GM12878 (cell line): ENCODE measurements around the gene SFTPB. TPM values are rescaled to one million over a fixed set of nuclear protein-coding genes. Genes with fewer than 3 reads are reported as not detected.

ENCODE experiments used
- ATAC-seq: fragments of 200-7000 bp; cut with Tn5 transposase; 3 replicates; pipeline ENCODE4 v1.9.1; 2020; ENCODE audit warnings: mild to moderate bottlenecking, moderate library complexity
- BruUV-seq: library from RNA; stranded (reverse); fragments of 400-500 nt; replicated peaks from 2 replicates; lab custom pipeline; 2021; lab: Mats Ljungman, UMichigan
- CTCF ChIA-PET: fragments of 300-600 bp; sonication (Branson Sonifier 250); formaldehyde crosslinking; extraction: SDS; loops from one replicate; lab custom pipeline; 2021; ENCODE audit warnings: inconsistent platforms; lab: Yijun Ruan, JAX
- POLR2A ChIA-PET: fragments of 350-600 bp; formaldehyde crosslinking; extraction: SDS; loops from one replicate; lab custom pipeline; 2021; ENCODE audit warnings: inconsistent platforms; lab: Charles Lee
- RAD21 ChIA-PET: fragments of 300-600 bp; sonication (Branson Sonifier 250); formaldehyde crosslinking; loops from one replicate; lab custom pipeline; 2023; ENCODE audit warnings: antibody characterized with exemption; ENCODE audit not compliant: unreplicated experiment; lab: Charles Lee
- SMC1A ChIA-PET: fragments of 300-600 bp; sonication (Branson Sonifier 250); formaldehyde crosslinking; loops from one replicate; lab custom pipeline; 2023; ENCODE audit not compliant: unreplicated experiment, uncharacterized antibody; lab: Charles Lee
- DNase-seq: peaks from one replicate; pipeline ENCODE4 v3.0.0-alpha.2; 2011; ENCODE audit warnings: low read depth, low spot score
- FAIRE-seq: peaks from 3 replicates; lab custom pipeline; 2011; peaks lifted over from hg19 to GRCh38; lab: Jason Lieb, UNC
- H2AFZ ChIP-seq: 2 replicates; pipeline ENCODE4 v1.6.0; 2011; ENCODE audit warnings: low read depth, low read length, control low read depth; ENCODE audit not compliant: control insufficient read depth
- H3K27ac ChIP-seq: 2 replicates; pipeline ENCODE4 v1.5.1; 2011; ENCODE audit warnings: control low read depth; ENCODE audit not compliant: control insufficient read depth, insufficient read depth
- H3K27me3 ChIP-seq, 2 experiments: replicated peaks in 1 of 2; 2 replicates each; pipeline versions ENCODE4 v1.6.0 to v1.6.1; 2011; ENCODE audit warnings: low read length in 1 of 2; ENCODE audit not compliant: control insufficient read depth in 2 of 2, insufficient read depth in 2 of 2
- H3K36me3 ChIP-seq, 2 experiments: 2 replicates each; pipeline ENCODE4 v1.5.1; 2011; ENCODE audit warnings: low read length in 1 of 2; ENCODE audit not compliant: control insufficient read depth in 2 of 2, insufficient read depth in 2 of 2
- H3K4me1 ChIP-seq: 2 replicates; pipeline ENCODE4 v1.6.1; 2011; ENCODE audit warnings: mild to moderate bottlenecking, low read length, moderate library complexity, mixed read lengths; ENCODE audit not compliant: control insufficient read depth, insufficient read depth
- H3K4me2 ChIP-seq: 2 replicates; pipeline ENCODE4 v1.6.0; 2011; ENCODE audit warnings: control low read depth; ENCODE audit not compliant: control insufficient read depth, insufficient read depth
- H3K4me3 ChIP-seq: fragments of 200-600 bp; sonication (generic); 2 replicates; pipeline ENCODE4 v1.5.1; 2016
- H3K79me2 ChIP-seq: 2 replicates; pipeline ENCODE4 v1.6.0; 2011; ENCODE audit warnings: low read length; ENCODE audit not compliant: control insufficient read depth, insufficient read depth
- H3K9ac ChIP-seq: 2 replicates; pipeline ENCODE4 v1.8.0; 2011; ENCODE audit warnings: low read length, control low read depth, mixed read lengths; ENCODE audit not compliant: control insufficient read depth, insufficient read depth
- H3K9me3 ChIP-seq: replicated peaks from 3 replicates; pipeline ENCODE4 v1.5.1; 2011; ENCODE audit warnings: mild to moderate bottlenecking, low read length; ENCODE audit not compliant: control insufficient read depth, insufficient read depth
- H4K20me1 ChIP-seq: 2 replicates; pipeline ENCODE4 v1.6.0; 2011; ENCODE audit not compliant: control insufficient read depth, insufficient read depth
- CHD4 ChIP-seq: fragments of 200-600 bp; sonication (generic); IDR thresholded peaks from 2 replicates; pipeline ENCODE4 v1.6.1; 2016; ENCODE audit warnings: mild to moderate bottlenecking
- EP300 ChIP-seq, 2 experiments: fragments of 150-350 bp in 1 of 2; IDR thresholded peaks; 2 replicates each; pipeline ENCODE4 v1.6.1; 2011 to 2012; ENCODE audit warnings: low read depth in 2 of 2, low read length in 2 of 2, borderline replicate concordance in 1 of 2, improper control_type of control experiment in 1 of 2, inconsistent platforms in 1 of 2; ENCODE audit not compliant: control insufficient read depth in 1 of 2
- IKZF2 ChIP-seq, 2 experiments: fragments of 450-650 bp; IDR thresholded peaks; 2 replicates each; pipeline ENCODE4 v1.6.1; 2017; ENCODE audit warnings: mild to moderate bottlenecking in 2 of 2, moderate library complexity in 2 of 2
- JUND ChIP-seq: IDR thresholded peaks from 2 replicates; pipeline ENCODE4 v1.6.1; 2012; ENCODE audit warnings: low read depth, mild to moderate bottlenecking, low read length, improper control_type of control experiment, moderate library complexity
- SMARCA5 ChIP-seq: fragments of 450-650 bp; IDR thresholded peaks from 2 replicates; pipeline ENCODE4 v1.6.1; 2017; ENCODE audit warnings: mild to moderate bottlenecking
- USF2 ChIP-seq: IDR thresholded peaks from 2 replicates; pipeline ENCODE4 v1.6.1; 2011; ENCODE audit warnings: low read depth, low read length, improper control_type of control experiment, borderline replicate concordance
- WGBS: methylation state at CpG from one replicate; pipeline ENCODE4 v1.1.6; 2016; ENCODE audit warnings: low lambda C conversion rate; ENCODE audit not compliant: insufficient replicate concordance, insufficient coverage; ENCODE audit errors: missing lambda C conversion rate; 5-methylcytosine and 5-hydroxymethylcytosine counted together
- in situ Hi-C: fragments of 300-500 bp; cut with MboI; formaldehyde crosslinking; loops from 9 replicates; pipeline ENCODE4 v1.14.3; 2018; ENCODE audit warnings: mixed read lengths
- intact Hi-C: fragments of 100-400 bp; cut with micrococcal nuclease; formaldehyde crosslinking; loops from one replicate; pipeline ENCODE4 v1.14.2; 2022; ENCODE audit not compliant: unreplicated experiment
- polyA plus RNA-seq, 11 experiments: library from polyadenylated mRNA; depleted of rRNA in 4 of 11; unstranded in 6 of 11; stranded (reverse) in 5 of 11; fragments of >200 nt; fragmentation: Nextera tagmentation in 4 of 11; fragmentation: Illumina TruSeq in 1 of 11; extraction: Ambion mirVana in 4 of 11; extraction: Trizol in 1 of 11; gene quantifications; 1 replicate in 1 of 11; 2 replicates in 10 of 11; pipeline versions ENCODE4 v1.2.1 to v1.2.3, GENCODE V29; 2011 to 2016; ENCODE audit warnings: inconsistent platforms in 2 of 11, missing spikeins in 2 of 11, low read depth in 1 of 11
- total RNA-seq, 4 experiments: library from RNA; depleted of rRNA in 3 of 4; stranded (reverse); fragments of >200 nt in 3 of 4; fragmentation: Illumina TruSeq in 1 of 4; extraction: Trizol in 1 of 4; gene quantifications; 2 replicates each; pipeline versions ENCODE4 v1.2.1 to v1.2.3, GENCODE V29; 2013 to 2021
- TF ChIP-seq, protein P1 (sequence below): fragments of 450-650 bp; IDR thresholded peaks from 2 replicates; pipeline ENCODE4 v1.6.1; 2017; ENCODE audit warnings: antibody characterized with exemption, mild to moderate bottlenecking, moderate library complexity
- TF ChIP-seq, protein P2 (sequence below): fragments of 450-650 bp; IDR thresholded peaks from 2 replicates; pipeline ENCODE4 v1.6.1; 2016; ENCODE audit warnings: mild to moderate bottlenecking
- TF ChIP-seq, protein P3 (sequence below): fragments of 450-650 bp; IDR thresholded peaks from 2 replicates; pipeline ENCODE4 v1.6.1; 2018; ENCODE audit warnings: mild to moderate bottlenecking, low read depth, moderate library complexity; ENCODE audit not compliant: partially characterized antibody

The SFTPB gene
- total and polyA plus RNA-seq, 10 of the 15 experiments (the other 5 are each of a cell fraction or from before 2014, with no cell fraction given), result 0.02 to 5.3 TPM; not detected in 8

- POLR2A ChIA-PET, result interaction anchor here (0.6 to 2.6 kb wide), 8 partner anchors 9 to 133 kb away, joined by 3 to 14 read pairs (median 4); partner anchors contain the start of genes MAT2A, RNF181, TMEM150A and VAMP8
- SMC1A ChIA-PET, result interaction anchor here (0.6 to 1.4 kb wide), 5 partner anchors 8 to 57 kb away, joined by 3 to 4 read pairs (median 3); partner anchors contain the start of gene RNF181
- RAD21 ChIA-PET, result interaction anchor here (0.6 to 1.0 kb wide), 3 partner anchors 10 to 202 kb away, joined by 3 to 4 read pairs (median 4); no protein-coding TSS in a partner anchor
- in situ Hi-C loops, result no loop called here
- H2AFZ ChIP-seq, result peak within 1 kb of the TSS; percentile 93
- H3K4me3 ChIP-seq, result peak within 1 kb of the TSS; percentile 81
- H3K9ac ChIP-seq, result peak within 1 kb of the TSS; percentile 80
- peak within 1 kb of the TSS; percentile 72 for H3K4me2 ChIP-seq
- peaks cover 24% of the 10 kb centered on the region for H3K79me2 ChIP-seq
- no peaks in the 10 kb centered on the region for H3K9me3 ChIP-seq
- FAIRE-seq, result peak; percentile 31
- CTCF ChIA-PET, result interaction anchor here (0.7 to 1.1 kb wide), 5 partner anchors 8 to 108 kb away, joined by 3 to 4 read pairs (median 3); no protein-coding TSS in a partner anchor
- no peaks in the 10 kb centered on the region for H3K4me1 ChIP-seq
- WGBS, result 13% methylated on average over 60 of the region's 73 CpGs
- no peaks in the 10 kb centered on the region for H3K27me3 ChIP-seq
- H3K27ac ChIP-seq, result peak within 1 kb of the TSS; percentile 55
- intact Hi-C loops, result no loop called here
- DNase-seq, result peak; percentile 53
- peaks cover 3 to 17% of the 10 kb centered on the region in 2 experiments; a peak in 3 of 4 replicates for H3K36me3 ChIP-seq
- TSS peak; percentile 88 for BruUV-seq
- H4K20me1 ChIP-seq, result no peaks in the 10 kb centered on the region; the same call in 1 of the 2 replicates
- peak; percentile 84 for ATAC-seq
- no peak for TF ChIP-seq JUND
- TF ChIP-seq, protein P1, sequence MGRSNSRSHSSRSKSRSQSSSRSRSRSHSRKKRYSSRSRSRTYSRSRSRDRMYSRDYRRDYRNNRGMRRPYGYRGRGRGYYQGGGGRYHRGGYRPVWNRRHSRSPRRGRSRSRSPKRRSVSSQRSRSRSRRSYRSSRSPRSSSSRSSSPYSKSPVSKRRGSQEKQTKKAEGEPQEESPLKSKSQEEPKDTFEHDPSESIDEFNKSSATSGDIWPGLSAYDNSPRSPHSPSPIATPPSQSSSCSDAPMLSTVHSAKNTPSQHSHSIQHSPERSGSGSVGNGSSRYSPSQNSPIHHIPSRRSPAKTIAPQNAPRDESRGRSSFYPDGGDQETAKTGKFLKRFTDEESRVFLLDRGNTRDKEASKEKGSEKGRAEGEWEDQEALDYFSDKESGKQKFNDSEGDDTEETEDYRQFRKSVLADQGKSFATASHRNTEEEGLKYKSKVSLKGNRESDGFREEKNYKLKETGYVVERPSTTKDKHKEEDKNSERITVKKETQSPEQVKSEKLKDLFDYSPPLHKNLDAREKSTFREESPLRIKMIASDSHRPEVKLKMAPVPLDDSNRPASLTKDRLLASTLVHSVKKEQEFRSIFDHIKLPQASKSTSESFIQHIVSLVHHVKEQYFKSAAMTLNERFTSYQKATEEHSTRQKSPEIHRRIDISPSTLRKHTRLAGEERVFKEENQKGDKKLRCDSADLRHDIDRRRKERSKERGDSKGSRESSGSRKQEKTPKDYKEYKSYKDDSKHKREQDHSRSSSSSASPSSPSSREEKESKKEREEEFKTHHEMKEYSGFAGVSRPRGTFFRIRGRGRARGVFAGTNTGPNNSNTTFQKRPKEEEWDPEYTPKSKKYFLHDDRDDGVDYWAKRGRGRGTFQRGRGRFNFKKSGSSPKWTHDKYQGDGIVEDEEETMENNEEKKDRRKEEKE, result no peak
- no peak for TF ChIP-seq SMARCA5
- TF ChIP-seq, protein P2, sequence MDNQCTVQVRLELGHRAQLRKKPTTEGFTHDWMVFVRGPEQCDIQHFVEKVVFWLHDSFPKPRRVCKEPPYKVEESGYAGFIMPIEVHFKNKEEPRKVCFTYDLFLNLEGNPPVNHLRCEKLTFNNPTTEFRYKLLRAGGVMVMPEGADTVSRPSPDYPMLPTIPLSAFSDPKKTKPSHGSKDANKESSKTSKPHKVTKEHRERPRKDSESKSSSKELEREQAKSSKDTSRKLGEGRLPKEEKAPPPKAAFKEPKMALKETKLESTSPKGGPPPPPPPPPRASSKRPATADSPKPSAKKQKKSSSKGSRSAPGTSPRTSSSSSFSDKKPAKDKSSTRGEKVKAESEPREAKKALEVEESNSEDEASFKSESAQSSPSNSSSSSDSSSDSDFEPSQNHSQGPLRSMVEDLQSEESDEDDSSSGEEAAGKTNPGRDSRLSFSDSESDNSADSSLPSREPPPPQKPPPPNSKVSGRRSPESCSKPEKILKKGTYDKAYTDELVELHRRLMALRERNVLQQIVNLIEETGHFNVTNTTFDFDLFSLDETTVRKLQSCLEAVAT, result peak; percentile 98
- no peak for TF ChIP-seq EP300 (IDR thresholded peaks at IDR 0.05; ENCODE audit: borderline replicate concordance in 1 of 2, control insufficient read depth in 1 of 2, low read depth in 2 of 2, low read length in 2 of 2)
- TF ChIP-seq CHD4, result no peak
- no peak for TF ChIP-seq USF2
- TF ChIP-seq IKZF2 (IDR thresholded peaks at IDR 0.05), result peak in 1 of 2 experiments; percentile 14; a peak in 1 of 4 replicates
- TF ChIP-seq, protein P3, sequence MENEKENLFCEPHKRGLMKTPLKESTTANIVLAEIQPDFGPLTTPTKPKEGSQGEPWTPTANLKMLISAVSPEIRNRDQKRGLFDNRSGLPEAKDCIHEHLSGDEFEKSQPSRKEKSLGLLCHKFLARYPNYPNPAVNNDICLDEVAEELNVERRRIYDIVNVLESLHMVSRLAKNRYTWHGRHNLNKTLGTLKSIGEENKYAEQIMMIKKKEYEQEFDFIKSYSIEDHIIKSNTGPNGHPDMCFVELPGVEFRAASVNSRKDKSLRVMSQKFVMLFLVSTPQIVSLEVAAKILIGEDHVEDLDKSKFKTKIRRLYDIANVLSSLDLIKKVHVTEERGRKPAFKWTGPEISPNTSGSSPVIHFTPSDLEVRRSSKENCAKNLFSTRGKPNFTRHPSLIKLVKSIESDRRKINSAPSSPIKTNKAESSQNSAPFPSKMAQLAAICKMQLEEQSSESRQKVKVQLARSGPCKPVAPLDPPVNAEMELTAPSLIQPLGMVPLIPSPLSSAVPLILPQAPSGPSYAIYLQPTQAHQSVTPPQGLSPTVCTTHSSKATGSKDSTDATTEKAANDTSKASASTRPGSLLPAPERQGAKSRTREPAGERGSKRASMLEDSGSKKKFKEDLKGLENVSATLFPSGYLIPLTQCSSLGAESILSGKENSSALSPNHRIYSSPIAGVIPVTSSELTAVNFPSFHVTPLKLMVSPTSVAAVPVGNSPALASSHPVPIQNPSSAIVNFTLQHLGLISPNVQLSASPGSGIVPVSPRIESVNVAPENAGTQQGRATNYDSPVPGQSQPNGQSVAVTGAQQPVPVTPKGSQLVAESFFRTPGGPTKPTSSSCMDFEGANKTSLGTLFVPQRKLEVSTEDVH, result peak; percentile 65
Observed at GRCh38 chr2:85611705-85612587, 56.1 kb downstream of the SFTPB start, which contains the start of gene C2orf68. C2orf68 (minus strand) TSS chr2:85612066; CDS start chr2:85611984, 82 bp downstream.
